ENCODE results near the gene C5orf52. TPM values are rescaled to one million over a fixed set of nuclear protein-coding genes. Genes with fewer than 3 reads are reported as not detected.
A peak's percentile ranks its signal among the peaks of the same experiment; 100 is the strongest.

The C5orf52 gene
- total RNA-seq (not detected), polyA plus RNA-seq (not detected)

DNA sequence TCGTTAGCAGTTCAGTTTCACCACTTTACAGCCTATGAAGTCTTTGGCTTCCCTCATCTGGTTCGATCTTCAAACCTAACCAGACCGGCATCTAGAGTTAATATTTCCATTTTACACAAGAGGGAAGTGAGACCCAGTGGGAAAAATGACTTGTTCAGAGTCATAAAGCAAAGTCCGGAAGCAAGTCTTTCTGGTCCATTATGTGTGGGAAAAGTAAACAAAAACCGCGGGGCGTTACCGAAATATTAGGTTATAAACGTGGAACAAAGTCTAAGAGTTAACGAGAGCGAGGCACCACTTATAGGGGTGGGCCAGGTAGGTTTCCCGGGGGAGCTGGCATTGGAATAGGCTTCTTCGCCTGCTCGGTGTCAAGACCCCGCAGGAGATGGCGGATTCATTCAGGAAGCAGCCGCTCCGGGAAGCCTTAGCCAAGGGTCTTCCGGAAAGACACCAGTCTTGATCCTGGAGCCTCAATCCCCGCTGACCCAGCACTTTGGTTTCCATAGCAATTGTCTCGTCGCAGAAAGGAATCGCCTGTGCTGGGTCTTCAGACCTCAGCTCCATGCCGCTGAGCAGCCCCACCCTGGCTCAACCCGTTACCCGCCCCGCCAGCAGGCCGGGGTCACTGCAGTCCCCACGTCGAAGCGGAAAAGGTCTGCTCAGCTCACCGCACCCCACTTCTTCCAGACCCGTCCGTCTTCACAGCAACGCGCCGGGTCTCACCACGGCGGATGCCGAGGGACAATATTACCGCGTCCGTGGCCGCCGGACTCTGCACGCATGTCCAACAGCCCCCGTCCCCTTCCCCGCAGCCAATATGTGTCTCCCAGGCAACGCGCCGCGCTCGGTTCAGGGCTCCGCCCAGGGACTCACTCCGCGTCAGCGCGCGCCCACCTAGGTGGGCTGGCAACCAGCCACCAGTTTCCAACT lies at the start of gene C5orf52:
C5orf52 (plus strand) TSS at position 872 of the 930 bp plus-strand sequence. CDS start 82 bp downstream, outside the sequence.
- 3% methylated on average over 59 of the region's 59 CpGs for WGBS
- Histone ChIP-seq H3K27ac (ENCODE audit: low read depth) (no peak within 1 kb of the TSS), H3K4me1 (ENCODE audit: insufficient read depth) (peaks cover 2% of the 10 kb centered on the region), H3K36me3 (ENCODE audit: insufficient read depth) (no peaks in the 10 kb centered on the region), H3K4me3 (ENCODE audit: low read depth, low read length) (peak within 1 kb of the TSS; percentile 42)
- DNase-seq (ENCODE audit: extremely low spot score): no peak

- DNase-seq (ENCODE audit: extremely low spot score): no peak
- WGBS: 53% methylated on average over 2 of the region's 2 CpGs
- H3K36me3 ChIP-seq (ENCODE audit: insufficient read depth): no peaks in the 10 kb centered on the region
- no peak overlapping the region for H3K4me3 ChIP-seq (ENCODE audit: low read depth, low read length)
- no peaks in the 10 kb centered on the region for H3K4me1 ChIP-seq (ENCODE audit: insufficient read depth)
- no peak overlapping the region for H3K27ac ChIP-seq (ENCODE audit: low read depth)
Measured at GRCh38 chr5:157624144-157624543, 47.2 kb upstream of the C5orf52 start.

DNA sequence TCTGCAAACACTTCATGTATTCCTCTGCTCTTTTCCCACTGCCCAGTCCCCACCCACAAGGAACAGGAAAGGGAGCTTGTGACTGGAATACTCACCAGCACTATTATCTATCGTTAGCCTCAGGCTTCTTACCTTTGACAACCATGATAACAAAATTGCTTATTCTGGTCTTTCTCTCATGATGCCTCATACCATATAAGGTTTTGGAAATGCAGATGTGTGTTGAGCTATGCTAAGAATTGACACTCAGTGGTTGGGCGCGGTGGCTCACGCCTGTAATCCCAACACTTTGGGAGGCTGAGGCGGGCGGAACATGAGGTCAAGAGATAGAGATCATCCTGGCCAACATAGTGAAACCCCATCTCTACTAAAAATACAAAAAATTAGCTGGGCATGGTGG lies 44.5 kb upstream of the C5orf52 start:
- no peaks in the 10 kb centered on the region for H3K4me1 ChIP-seq (ENCODE audit: insufficient read depth)
- no peak overlapping the region for H3K27ac ChIP-seq (ENCODE audit: low read depth)
- WGBS: 95% methylated on average over 6 of the region's 6 CpGs
- no peak for DNase-seq (ENCODE audit: extremely low spot score)
- H3K36me3 ChIP-seq (ENCODE audit: insufficient read depth): no peaks in the 10 kb centered on the region
- no peak overlapping the region for H3K4me3 ChIP-seq (ENCODE audit: low read depth, low read length)

DNA sequence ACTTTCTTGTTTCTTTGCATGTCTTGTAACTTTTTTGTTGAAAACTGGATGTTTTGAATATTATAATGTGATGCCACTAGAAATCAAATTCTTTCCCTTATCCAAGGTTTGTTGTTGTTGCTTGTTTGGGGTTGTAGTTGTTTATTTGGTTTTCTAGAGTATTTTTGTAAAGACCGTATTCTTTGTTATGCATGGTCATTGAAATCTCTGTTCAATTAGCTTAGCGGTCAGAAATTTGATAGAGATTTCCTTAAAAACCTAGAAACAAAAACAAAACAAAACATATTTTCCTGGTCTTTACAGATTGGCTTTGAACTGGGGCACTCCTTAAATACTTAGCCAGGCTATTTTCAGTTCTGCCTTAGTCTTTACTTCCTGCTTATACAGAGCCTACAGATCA lies 41.0 kb upstream of the C5orf52 start:
- Histone ChIP-seq H3K4me1 (ENCODE audit: insufficient read depth) (no peaks in the 10 kb centered on the region), H3K36me3 (ENCODE audit: insufficient read depth) (no peaks in the 10 kb centered on the region), H3K4me3 (ENCODE audit: low read depth, low read length) (no peak overlapping the region), H3K27ac (ENCODE audit: low read depth) (no peak overlapping the region)
- 88% methylated on average over 2 of the region's 2 CpGs for WGBS
- no peak for DNase-seq (ENCODE audit: extremely low spot score)

DNA sequence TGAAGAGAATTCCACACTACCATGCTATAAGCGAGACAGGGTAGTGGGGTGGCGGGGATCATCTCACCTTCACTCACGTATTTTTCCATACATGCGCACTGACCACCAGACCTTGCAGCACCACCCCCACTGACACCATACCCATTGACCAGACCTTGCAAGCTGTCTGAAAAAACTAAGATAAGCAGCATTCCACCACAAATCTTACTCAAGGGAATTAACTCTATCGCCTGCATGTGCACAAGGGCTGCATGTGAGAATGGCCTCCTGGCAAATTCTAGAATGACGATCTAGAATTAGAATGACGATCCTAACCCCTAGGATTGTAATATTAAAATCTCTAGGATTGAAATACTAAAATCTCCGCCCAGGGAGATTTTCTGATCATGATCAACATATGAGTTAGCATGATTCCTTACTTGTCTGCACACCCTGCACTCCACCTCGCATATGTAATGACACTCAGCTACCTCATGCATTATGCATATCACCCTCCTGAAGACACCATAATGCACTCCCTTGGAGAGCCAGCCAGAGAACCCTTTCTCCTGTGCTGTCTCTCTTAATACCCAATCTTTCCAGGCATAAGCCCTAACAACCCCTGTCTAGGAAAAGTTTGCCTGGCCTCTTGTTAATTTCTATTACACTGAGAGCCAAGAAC lies 30.8 kb upstream of the C5orf52 start:
- Histone ChIP-seq H3K27ac (ENCODE audit: low read depth) (no peak overlapping the region), H3K36me3 (ENCODE audit: insufficient read depth) (no peaks in the 10 kb centered on the region), H3K4me3 (ENCODE audit: low read depth, low read length) (no peak overlapping the region), H3K4me1 (ENCODE audit: insufficient read depth) (no peaks in the 10 kb centered on the region)
- no peak for DNase-seq (ENCODE audit: extremely low spot score)
- 88% methylated on average over 9 of the region's 9 CpGs for WGBS

GRCh38 chr5:157648275-157648990 lies 22.9 kb upstream of the C5orf52 start:
- 80% methylated on average over 7 of the region's 7 CpGs for WGBS

GRCh38 chr5:157649101-157649500 lies 22.2 kb upstream of the C5orf52 start:
- H3K27ac ChIP-seq (ENCODE audit: low read depth): no peak overlapping the region
- H3K4me3 ChIP-seq (ENCODE audit: low read depth, low read length): no peak overlapping the region
- DNase-seq (ENCODE audit: extremely low spot score): no peak
- WGBS: 87% methylated on average over 2 of the region's 2 CpGs
- no peaks in the 10 kb centered on the region for H3K36me3 ChIP-seq (ENCODE audit: insufficient read depth)
- no peaks in the 10 kb centered on the region for H3K4me1 ChIP-seq (ENCODE audit: insufficient read depth)

More at GRCh38 chr5:157648275-157648990, 22.9 kb upstream of the C5orf52 start:
- H3K27ac ChIP-seq (ENCODE audit: low read depth): no peak overlapping the region
- DNase-seq (ENCODE audit: extremely low spot score): no peak
- H3K4me1 ChIP-seq (ENCODE audit: insufficient read depth): no peaks in the 10 kb centered on the region
- H3K36me3 ChIP-seq (ENCODE audit: insufficient read depth): no peaks in the 10 kb centered on the region
- H3K4me3 ChIP-seq (ENCODE audit: low read depth, low read length): no peak overlapping the region

- Histone ChIP-seq H3K36me3 (ENCODE audit: insufficient read depth) (no peaks in the 10 kb centered on the region), H3K4me3 (ENCODE audit: low read depth, low read length) (peak overlapping the region; percentile 45), H3K4me1 (ENCODE audit: insufficient read depth) (no peaks in the 10 kb centered on the region), H3K27ac (ENCODE audit: low read depth) (no peak overlapping the region)
- no peak for DNase-seq (ENCODE audit: extremely low spot score)
- WGBS: 75% methylated on average over 33 of the region's 33 CpGs
Measured at GRCh38 chr5:157650991-157651611, 20.2 kb upstream of the C5orf52 start.

GRCh38 chr5:157651623-157652376 lies 19.5 kb upstream of the C5orf52 start:
- Histone ChIP-seq H3K4me1 (ENCODE audit: insufficient read depth) (no peaks in the 10 kb centered on the region), H3K36me3 (ENCODE audit: insufficient read depth) (no peaks in the 10 kb centered on the region), H3K4me3 (ENCODE audit: low read depth, low read length) (peak overlapping the region; percentile 45), H3K27ac (ENCODE audit: low read depth) (no peak overlapping the region)
- 18% methylated on average over 63 of the region's 63 CpGs for WGBS
- no peak for DNase-seq (ENCODE audit: extremely low spot score)

GRCh38 chr5:157652377-157652692 lies 19.0 kb upstream of the C5orf52 start, which contains the start of gene SOX30:
TSS of gene SOX30 (minus strand) at chr5:157652438. CDS start at chr5:157652078, 360 bp downstream.
- Histone ChIP-seq H3K36me3 (ENCODE audit: insufficient read depth) (no peaks in the 10 kb centered on the region), H3K4me1 (ENCODE audit: insufficient read depth) (no peaks in the 10 kb centered on the region), H3K27ac (ENCODE audit: low read depth) (no peak within 1 kb of the TSS), H3K4me3 (ENCODE audit: low read depth, low read length) (peak within 1 kb of the TSS; percentile 45)
- no peak for DNase-seq (ENCODE audit: extremely low spot score)
- WGBS: 93% methylated on average over 15 of the region's 15 CpGs

DNA sequence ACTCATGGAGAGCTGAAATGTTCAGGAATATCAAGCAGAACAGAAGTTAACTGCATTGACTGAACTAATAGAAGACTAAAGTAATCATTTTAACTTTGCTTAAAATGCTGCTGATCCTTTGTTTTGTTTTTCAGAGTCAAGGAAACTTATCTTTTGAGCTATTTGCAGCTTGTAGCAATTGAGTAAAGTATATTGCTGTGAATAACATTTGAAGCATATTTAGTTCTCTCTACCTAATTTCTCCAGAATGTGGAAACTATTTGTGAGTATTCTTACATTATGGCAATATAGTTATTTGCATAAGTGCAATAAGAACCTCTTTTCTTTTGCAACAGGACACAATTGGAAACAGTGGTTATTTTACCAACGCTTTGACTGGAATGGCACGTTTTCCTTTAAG lies 13.8 kb upstream of the C5orf52 start:
- Histone ChIP-seq H3K4me1 (ENCODE audit: insufficient read depth) (no peaks in the 10 kb centered on the region), H3K4me3 (ENCODE audit: low read depth, low read length) (no peak overlapping the region), H3K36me3 (ENCODE audit: insufficient read depth) (no peaks in the 10 kb centered on the region), H3K27ac (ENCODE audit: low read depth) (no peak overlapping the region)
- DNase-seq (ENCODE audit: extremely low spot score): no peak
- 80% methylated on average over 2 of the region's 2 CpGs for WGBS

DNA sequence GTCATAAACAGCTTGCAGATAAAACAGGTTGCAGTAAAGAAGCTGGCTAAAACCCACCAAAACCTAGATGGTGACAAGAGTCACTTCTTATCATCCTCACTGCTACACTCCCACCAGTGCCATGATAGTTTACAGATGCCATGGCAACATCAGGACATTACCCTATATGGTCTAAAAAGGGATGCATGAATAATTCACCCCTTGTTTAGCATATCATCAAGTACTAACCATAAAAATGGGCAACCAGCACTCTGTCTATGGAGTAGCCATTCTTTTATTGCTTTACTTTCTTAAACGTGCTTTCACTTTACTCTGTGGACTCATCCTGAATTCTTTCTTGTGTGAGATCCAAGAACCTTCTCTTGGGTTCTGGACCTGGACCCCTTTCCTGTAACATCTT lies 12.4 kb upstream of the C5orf52 start:
- Histone ChIP-seq H3K4me3 (ENCODE audit: low read depth, low read length) (no peak overlapping the region), H3K4me1 (ENCODE audit: insufficient read depth) (no peaks in the 10 kb centered on the region), H3K27ac (ENCODE audit: low read depth) (no peak overlapping the region), H3K36me3 (ENCODE audit: insufficient read depth) (no peaks in the 10 kb centered on the region)
- WGBS: 73% methylated on average over 1 of the region's 1 CpG
- DNase-seq (ENCODE audit: extremely low spot score): no peak

Data from urinary bladder (tissue), 4 donors.